Mammary epithelial cell (primary cell): ENCODE results near the gene KDF1.

Source experiments
- CTCF ChIP-seq, 2 donors: IDR thresholded peaks in 1 of 2; conservative IDR thresholded peaks in 1 of 2; 2 replicates each; pipeline ENCODE4 v1.5.1; 2011 to 2012; ENCODE audit warnings: inconsistent platforms in 2 of 2, low read length in 2 of 2, mild to moderate bottlenecking in 2 of 2, control low read depth in 1 of 2, low read depth in 1 of 2; ENCODE audit not compliant: insufficient read depth in 1 of 2; ENCODE audit errors: extremely low read depth in 1 of 2
- EZH2 ChIP-seq: IDR thresholded peaks from 2 replicates; pipeline ENCODE4 v1.6.1; 2012; ENCODE audit warnings: low read length, inconsistent platforms, borderline replicate concordance

- TF ChIP-seq EZH2 = no peak
- TF ChIP-seq CTCF (conservative IDR thresholded peaks at IDR 0.05 in 1 of 2, IDR thresholded peaks at IDR 0.05 in 1 of 2; ENCODE audit: extremely low read depth in 1 of 2, insufficient read depth in 1 of 2, low read depth in 1 of 2, low read length in 2 of 2) = no peak
These were observed 15.1 kb downstream of the KDF1 start for GRCh38 chr1:26945138-26945537.
